HL-60 (cell line): ENCODE results near the gene DBX2.
"Not testable (repeated sequence)": the region's sequence is repeated elsewhere in the genome, so short reads cannot be mapped to it uniquely, and the experiment has no call there.

Experiments
- DNase-seq, 2 experiments: peaks; one replicate each; pipeline ENCODE4 v3.0.0-alpha.2; 2010 to 2020; ENCODE audit warnings: low read depth in 1 of 2, low spot score in 1 of 2
- H3K27ac ChIP-seq: fragments of 250-450 bp; sonication (Bioruptor Pico); replicated peaks from 2 replicates; pipeline ENCODE4 v1.5.1; 2020; ENCODE audit warnings: mild to moderate bottlenecking, moderate library complexity
- H3K27me3 ChIP-seq: fragments of 250-450 bp; sonication (Bioruptor Pico); 2 replicates; pipeline ENCODE4 v1.5.1; 2021; ENCODE audit warnings: mild to moderate bottlenecking, moderate library complexity; ENCODE audit not compliant: insufficient read depth, poor library complexity, severe bottlenecking
- H3K4me3 ChIP-seq: replicated peaks from 2 replicates; pipeline ENCODE4 v1.5.1; 2011; ENCODE audit warnings: mild to moderate bottlenecking, control low read depth, low read length; ENCODE audit not compliant: insufficient read depth
- CTCF ChIP-seq: IDR thresholded peaks from one replicate; pipeline ENCODE4 v1.5.1; 2011; ENCODE audit warnings: low read length, control low read depth, inconsistent platforms; ENCODE audit not compliant: insufficient read depth
- GABPA ChIP-seq: IDR thresholded peaks from 2 replicates; pipeline ENCODE4 v1.6.1; 2012; ENCODE audit warnings: low read depth
- POLR2AphosphoS5 ChIP-seq: IDR thresholded peaks from 2 replicates; pipeline ENCODE4 v1.6.1; 2012; ENCODE audit warnings: low read depth
- SPI1 ChIP-seq: IDR thresholded peaks from 2 replicates; pipeline ENCODE4 v1.6.1; 2012; ENCODE audit warnings: low read depth, mild to moderate bottlenecking, borderline replicate concordance
- long read RNA-seq: library from polyadenylated mRNA; unstranded; transcript quantifications from one replicate; pipeline ENCODE4 v2.0.0, GENCODE V29; 2020
- TF ChIP-seq, protein P1 (sequence below): IDR thresholded peaks from 2 replicates; pipeline ENCODE4 v1.6.1; 2012; ENCODE audit warnings: low read depth; ENCODE audit not compliant: insufficient replicate concordance

Gene DBX2
- long read RNA-seq: 0 reads

DNA sequence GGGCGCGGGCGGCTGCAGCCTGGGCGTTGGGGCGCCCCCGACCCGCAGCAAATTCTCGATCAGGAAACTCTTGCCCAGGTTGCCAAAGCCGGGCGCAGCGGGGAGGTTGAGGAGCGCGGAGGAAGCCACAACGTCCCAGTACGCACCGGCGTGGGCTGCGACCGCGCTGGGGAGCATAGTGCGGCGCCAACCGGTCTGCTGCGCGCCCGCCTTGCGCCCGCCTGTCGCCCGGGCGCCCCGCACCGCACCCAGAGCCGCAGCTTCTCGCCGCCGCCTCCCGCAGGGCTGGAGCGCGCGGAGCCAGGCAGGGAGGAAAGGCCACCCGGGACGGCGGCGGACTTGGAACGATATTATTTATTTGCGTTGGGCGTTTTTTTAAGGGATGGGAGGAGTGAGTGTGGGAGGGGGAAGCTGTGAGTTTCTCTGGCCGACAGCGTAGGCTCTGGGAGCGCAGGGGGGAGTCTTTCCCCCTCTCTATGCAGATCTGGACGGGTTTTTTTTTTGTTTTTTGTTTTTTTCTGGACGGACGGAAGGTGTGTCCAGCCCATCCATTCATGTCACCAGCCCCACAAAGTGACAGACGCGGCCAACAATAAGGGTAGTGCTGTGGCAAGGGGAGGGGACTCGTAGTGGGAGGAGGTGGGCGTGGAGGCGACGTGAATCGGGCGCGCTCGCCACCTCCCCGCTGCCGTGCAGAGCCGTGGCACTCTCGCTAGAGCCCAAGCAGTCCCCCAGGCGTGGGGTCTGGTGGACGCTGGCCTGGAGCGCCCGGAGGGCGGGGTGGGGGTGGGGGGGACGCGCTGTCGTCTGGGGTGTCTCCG is at the start of gene DBX2:
Gene DBX2 (minus strand): TSS at position 349 of the 821 bp plus-strand sequence. CDS start 172 bp downstream, at position 177.
- Histone ChIP-seq H3K4me3 (no peak within 1 kb of the TSS), H3K27me3 (peaks cover 50% of the 10 kb centered on the region), H3K27ac (no peak within 1 kb of the TSS)
- TF ChIP-seq POLR2AphosphoS5: no peak
- TF ChIP-seq GABPA: no peak
- TF ChIP-seq CTCF: no peak
- TF ChIP-seq SPI1: no peak
- TF ChIP-seq, protein P1, sequence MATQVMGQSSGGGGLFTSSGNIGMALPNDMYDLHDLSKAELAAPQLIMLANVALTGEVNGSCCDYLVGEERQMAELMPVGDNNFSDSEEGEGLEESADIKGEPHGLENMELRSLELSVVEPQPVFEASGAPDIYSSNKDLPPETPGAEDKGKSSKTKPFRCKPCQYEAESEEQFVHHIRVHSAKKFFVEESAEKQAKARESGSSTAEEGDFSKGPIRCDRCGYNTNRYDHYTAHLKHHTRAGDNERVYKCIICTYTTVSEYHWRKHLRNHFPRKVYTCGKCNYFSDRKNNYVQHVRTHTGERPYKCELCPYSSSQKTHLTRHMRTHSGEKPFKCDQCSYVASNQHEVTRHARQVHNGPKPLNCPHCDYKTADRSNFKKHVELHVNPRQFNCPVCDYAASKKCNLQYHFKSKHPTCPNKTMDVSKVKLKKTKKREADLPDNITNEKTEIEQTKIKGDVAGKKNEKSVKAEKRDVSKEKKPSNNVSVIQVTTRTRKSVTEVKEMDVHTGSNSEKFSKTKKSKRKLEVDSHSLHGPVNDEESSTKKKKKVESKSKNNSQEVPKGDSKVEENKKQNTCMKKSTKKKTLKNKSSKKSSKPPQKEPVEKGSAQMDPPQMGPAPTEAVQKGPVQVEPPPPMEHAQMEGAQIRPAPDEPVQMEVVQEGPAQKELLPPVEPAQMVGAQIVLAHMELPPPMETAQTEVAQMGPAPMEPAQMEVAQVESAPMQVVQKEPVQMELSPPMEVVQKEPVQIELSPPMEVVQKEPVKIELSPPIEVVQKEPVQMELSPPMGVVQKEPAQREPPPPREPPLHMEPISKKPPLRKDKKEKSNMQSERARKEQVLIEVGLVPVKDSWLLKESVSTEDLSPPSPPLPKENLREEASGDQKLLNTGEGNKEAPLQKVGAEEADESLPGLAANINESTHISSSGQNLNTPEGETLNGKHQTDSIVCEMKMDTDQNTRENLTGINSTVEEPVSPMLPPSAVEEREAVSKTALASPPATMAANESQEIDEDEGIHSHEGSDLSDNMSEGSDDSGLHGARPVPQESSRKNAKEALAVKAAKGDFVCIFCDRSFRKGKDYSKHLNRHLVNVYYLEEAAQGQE: no peak
- no peak for DNase-seq

GRCh38 chr12:45098766-45099165 is 47.9 kb upstream of the DBX2 start:
- TF ChIP-seq CTCF (no peak), GABPA (no peak), SPI1 (no peak), POLR2AphosphoS5 (no peak)
- TF ChIP-seq, protein P1: no peak
- Histone ChIP-seq H3K27me3 (peaks cover 2% of the 10 kb centered on the region), H3K27ac (no peak overlapping the region), H3K4me3 (no peak overlapping the region)
- no peak for DNase-seq

DNA sequence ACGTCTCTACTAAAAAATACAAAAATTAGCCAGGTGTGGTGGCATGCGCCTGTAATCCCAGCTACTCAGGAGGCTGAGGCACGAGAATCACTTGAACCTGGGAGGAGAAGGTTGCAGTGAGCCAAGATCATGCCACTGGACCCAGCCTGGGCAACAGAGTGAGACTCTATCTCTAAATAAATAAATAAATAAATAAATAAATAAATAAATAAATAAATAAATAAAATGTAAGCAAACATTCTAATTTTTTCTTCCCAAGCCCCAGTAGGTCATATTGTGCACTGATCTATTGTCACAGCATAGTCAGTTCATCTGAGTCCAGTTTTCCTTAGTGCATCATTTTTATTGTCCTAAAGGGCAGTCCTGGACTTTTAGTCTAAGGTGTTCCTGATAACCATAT is 44.5 kb upstream of the DBX2 start:
- H3K27me3 ChIP-seq, DNase-seq, H3K4me3 ChIP-seq, H3K27ac ChIP-seq: not testable (repeated sequence)

- Histone ChIP-seq H3K27me3 (peaks cover 8% of the 10 kb centered on the region), H3K4me3 (no peak overlapping the region), H3K27ac (no peak overlapping the region)
- TF ChIP-seq, protein P1: no peak
- no peak for TF ChIP-seq GABPA
- TF ChIP-seq CTCF: no peak
- TF ChIP-seq POLR2AphosphoS5: no peak
- TF ChIP-seq SPI1: no peak
- no peak for DNase-seq
Measured at GRCh38 chr12:45093051-45093450, 42.2 kb upstream of the DBX2 start.
